ENCODE results near the gene TCTA.
"Not testable (repeated sequence)": the region's sequence is repeated elsewhere in the genome, so short reads cannot be mapped to it uniquely, and the experiment has no call there.

Gene TCTA

GRCh38 chr3:49411968-49412631, at the start of gene TCTA, which contains the start of gene RHOA:
Gene TCTA (plus strand): TSS chr3:49412423. CDS start chr3:49412427, 4 bp downstream.
Gene RHOA (minus strand): TSS chr3:49411976. CDS start chr3:49375589, 36,387 bp downstream.
- peak; percentile 97 for DNase-seq

GRCh38 chr3:49362561-49362960, 49.7 kb upstream of the TCTA start:
- no peak for DNase-seq

GRCh38 chr3:49370585-49371290, 41.5 kb upstream of the TCTA start:
- DNase-seq, result no peak

- no peak for DNase-seq
Measured at GRCh38 chr3:49371946-49372345, 40.3 kb upstream of the TCTA start.

GRCh38 chr3:49377483-49377882, 34.7 kb upstream of the TCTA start:
- peak; percentile 28 for DNase-seq

GRCh38 chr3:49378249-49378895, 33.9 kb upstream of the TCTA start:
- DNase-seq, result no peak

GRCh38 chr3:49383387-49383786, 28.8 kb upstream of the TCTA start:
- no peak for DNase-seq

GRCh38 chr3:49385617-49386016, 26.6 kb upstream of the TCTA start:
- no peak for DNase-seq

GRCh38 chr3:49386056-49386756, 26.0 kb upstream of the TCTA start:
- DNase-seq, result no peak

- no peak for DNase-seq
Measured at GRCh38 chr3:49387721-49388120, 24.5 kb upstream of the TCTA start.

- DNase-seq, result no peak
Measured at GRCh38 chr3:49388289-49388820, 23.9 kb upstream of the TCTA start.

GRCh38 chr3:49389297-49389696, 22.9 kb upstream of the TCTA start:
- DNase-seq, result no peak

GRCh38 chr3:49391310-49391709, 20.9 kb upstream of the TCTA start:
- not testable (repeated sequence) for DNase-seq

GRCh38 chr3:49397470-49397869, 14.8 kb upstream of the TCTA start:
- DNase-seq, result no peak

- DNase-seq, result no peak
Measured at GRCh38 chr3:49399461-49399860, 12.8 kb upstream of the TCTA start.

- no peak for DNase-seq
Measured at GRCh38 chr3:49401766-49402165, 10.5 kb upstream of the TCTA start.

GRCh38 chr3:49403891-49404290, 8.3 kb upstream of the TCTA start:
- DNase-seq, result no peak

GRCh38 chr3:49405570-49405969, 6.7 kb upstream of the TCTA start:
- not testable (repeated sequence) for DNase-seq

- DNase-seq, result no peak
Measured at GRCh38 chr3:49406571-49407565, 5.4 kb upstream of the TCTA start.

- DNase-seq, result no peak
Measured at GRCh38 chr3:49410066-49410845, 2.0 kb upstream of the TCTA start.

Measured in activated T-cell treated with anti-CD3 and anti-CD28 coated beads, Interleukin-2, amount 50 U/mL, for 1 hour (primary cell).